ELR (cell line): ENCODE results near the gene STT3A.

Experiments
- DNase-seq: peaks from one replicate; pipeline ENCODE4 v3.0.0-alpha.2; 2015; ENCODE audit warnings: low read depth

STT3A gene

GRCh38 chr11:125667151-125667550 is 74.5 kb downstream of the STT3A start:
- DNase-seq, result no peak

DNA sequence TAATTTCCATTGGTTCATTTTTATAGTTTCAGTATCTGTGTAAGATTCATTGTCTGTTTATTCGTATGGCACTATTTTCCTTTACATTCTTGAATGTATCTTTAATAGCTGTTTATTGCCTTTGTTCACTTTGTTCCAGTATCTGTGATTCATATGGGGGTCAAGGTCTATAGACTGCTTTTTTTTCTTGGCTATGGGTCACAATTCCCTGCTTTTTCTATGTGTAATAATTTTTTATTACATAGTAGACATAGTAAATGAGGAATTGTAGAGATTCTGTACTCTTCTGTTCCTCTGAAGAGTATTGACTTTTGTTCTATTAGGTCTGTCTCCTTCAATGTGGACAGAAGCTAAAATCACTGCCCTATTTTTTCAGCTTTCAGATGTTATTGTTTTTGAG is 77.5 kb downstream of the STT3A start:
- no peak for DNase-seq

GRCh38 chr11:125671561-125671960 is 78.9 kb downstream of the STT3A start:
- DNase-seq, result no peak
